HG03025 (cell line): ENCODE measurements around the gene WDR5B.

Experiments
- ATAC-seq: cut with Tn5 transposase; IDR thresholded peaks from one replicate; pipeline ENCODE4 v1.9.1; 2021; ENCODE audit warnings: mild to moderate bottlenecking, moderate library complexity; ENCODE audit not compliant: unreplicated experiment, low FRiP score

The WDR5B gene

DNA sequence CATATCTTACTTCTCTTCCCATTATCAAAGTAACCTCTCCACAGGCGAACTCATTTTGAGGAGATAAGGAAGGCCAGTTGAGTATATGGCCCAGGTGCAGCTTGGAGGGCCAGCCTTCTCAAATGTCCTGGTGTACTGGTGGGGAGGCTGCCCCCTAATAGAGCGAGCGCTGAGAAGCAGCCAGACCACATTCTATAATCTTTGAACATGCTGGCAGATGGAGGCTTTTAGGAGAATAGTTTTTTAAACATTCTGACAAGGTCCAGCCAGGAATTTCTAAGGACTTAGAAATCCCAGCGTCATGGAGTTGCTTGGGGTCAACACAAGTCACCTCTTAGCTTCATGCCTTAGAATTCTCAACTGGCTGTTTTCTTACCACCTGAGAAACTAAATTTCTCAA, 5.8 kb downstream of the WDR5B start:
- no peak for ATAC-seq

- no peak for ATAC-seq
These were observed 6.4 kb downstream of the WDR5B start for GRCh38 chr3:122409446-122409845.

DNA sequence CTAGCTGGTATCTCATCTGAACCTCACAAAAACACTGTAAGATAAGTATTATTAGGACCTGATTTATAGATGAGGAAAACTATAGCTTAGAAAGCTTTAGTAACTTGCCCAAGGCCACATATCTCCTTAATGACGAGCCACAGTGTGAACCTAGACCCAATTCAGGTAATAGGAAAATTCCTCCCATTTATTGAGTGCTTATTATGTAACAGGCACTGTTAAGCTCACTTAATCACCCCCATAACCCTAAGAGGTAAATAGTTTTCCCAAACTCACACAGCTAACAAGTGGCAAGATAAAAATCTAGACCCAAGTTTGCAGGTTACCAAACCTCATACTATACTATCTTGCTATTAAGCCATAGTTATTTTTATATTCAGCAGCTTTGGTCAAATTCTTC, 7.9 kb downstream of the WDR5B start:
- ATAC-seq, result no peak

DNA sequence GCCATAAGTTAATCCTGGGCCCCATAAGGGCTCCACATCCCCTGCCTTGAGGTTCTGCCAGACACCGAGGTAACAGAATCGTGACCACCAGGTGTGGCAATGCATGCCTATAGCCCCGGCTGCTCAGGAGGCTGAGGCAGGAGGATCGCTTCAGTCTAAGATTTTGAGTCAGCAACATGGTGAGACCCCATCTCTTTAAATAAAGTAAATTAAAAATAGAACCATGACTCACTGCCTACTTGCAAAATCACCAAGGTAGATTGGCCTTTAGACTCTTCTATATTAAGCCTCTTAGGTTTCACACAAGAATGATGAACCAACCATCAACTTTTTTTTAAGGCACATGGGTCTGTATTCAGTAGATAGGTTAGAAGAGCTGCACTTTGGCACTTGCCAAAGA, 9.7 kb downstream of the WDR5B start:
- no peak for ATAC-seq

GRCh38 chr3:122405015-122405414, 10.8 kb downstream of the WDR5B start:
- ATAC-seq, result no peak

DNA sequence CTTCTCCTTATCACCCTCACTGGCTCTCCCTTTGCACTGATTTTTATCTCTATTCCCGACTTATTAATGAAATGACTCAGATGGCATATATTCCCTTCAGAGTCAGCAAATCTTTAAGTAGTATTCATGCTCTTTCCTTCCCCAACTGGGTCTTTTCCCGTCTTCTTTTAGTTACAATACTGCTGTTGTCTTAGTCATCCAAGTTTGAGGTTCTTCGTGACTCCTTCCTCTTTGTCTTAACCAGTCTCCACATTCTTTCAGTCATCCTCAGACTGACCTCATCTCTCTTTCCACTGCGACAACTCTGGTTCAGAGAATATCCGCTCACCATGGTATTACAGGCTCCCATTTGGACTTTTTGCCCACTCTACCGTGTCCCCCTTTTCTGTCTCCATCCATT, 12.4 kb downstream of the WDR5B start:
- no peak for ATAC-seq

DNA sequence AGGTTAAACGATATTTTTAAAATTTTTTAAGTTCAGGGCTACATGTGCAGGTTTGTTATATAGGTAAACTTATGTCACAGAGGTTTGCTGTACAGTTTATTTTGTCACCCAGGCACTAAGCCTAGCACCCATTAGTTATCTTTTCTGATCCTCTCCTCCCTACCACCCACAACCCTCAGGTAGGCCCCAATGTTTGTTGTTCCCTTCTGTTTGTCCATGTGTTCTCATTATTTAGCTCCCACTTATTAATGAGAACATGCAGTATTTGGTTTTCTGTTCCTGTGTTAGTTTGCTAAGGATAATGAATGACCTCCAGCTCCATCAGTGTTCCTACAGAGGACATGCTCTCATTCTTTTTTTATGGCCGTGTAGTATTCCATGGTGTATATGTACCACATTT, 16.9 kb downstream of the WDR5B start:
- no peak for ATAC-seq

DNA sequence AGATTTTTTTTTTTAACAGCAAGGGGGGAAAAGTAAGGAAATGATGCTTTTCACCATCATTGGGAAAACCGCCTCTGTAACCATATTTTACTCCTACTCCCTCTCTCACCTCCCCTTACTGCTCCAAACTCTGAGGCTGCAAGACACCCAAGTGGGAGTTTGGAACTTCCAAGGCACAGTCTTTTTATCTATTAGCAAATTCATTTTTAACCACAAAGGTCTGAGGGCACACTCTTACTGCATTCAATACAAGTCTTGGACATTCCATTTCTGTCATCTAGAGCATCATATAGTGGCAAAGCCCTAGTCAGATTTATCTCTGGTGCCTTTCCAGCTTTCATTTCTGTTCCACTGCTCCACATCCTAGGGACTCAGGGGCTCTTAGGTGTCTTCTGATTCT, 18.7 kb downstream of the WDR5B start:
- no peak for ATAC-seq

- no peak for ATAC-seq
These were observed 19.4 kb downstream of the WDR5B start for GRCh38 chr3:122396511-122396910.

DNA sequence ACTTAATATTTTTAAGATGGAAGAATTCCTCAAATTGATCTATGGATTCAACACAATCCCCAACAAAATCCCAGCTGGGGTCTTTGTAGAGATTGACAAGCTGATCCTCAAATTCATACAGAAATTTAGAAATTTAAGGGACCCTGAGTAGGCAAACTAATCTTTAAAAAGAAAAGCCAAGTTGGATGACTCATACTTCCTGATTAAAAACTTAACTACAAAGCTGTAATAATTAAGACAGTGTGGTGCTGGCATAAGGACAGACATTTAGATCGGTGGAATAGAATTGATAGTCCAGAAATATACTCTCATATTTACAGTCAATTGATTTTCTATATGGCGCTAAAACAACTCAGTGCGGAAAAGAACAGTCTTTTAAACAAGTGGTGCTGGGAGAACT, 20.3 kb downstream of the WDR5B start:
- ATAC-seq, result no peak

DNA sequence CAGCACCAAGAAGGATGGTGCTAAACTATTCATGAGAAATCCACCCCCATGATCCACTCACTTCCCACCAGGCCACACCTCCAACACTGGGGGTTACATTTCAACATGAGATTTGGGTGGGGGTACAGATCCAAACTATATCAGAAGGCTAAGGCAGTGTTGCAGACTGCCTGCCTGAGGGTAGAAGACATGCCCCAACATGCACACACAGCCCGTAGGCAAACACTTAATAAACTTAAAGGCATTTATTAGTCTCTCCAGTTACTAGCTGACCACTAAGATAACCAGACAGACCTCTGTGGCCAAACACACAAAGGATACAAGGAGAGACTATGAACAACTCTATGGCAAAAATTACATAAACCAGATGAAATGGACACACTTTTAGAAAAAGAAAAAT, 21.7 kb downstream of the WDR5B start:
- no peak for ATAC-seq

GRCh38 chr3:122392868-122393844, 22.7 kb downstream of the WDR5B start:
- no peak for ATAC-seq

GRCh38 chr3:122391681-122392446, 24.0 kb downstream of the WDR5B start:
- no peak for ATAC-seq

GRCh38 chr3:122390665-122391064, 25.2 kb downstream of the WDR5B start:
- ATAC-seq, result no peak

- no peak for ATAC-seq
These were observed 26.0 kb downstream of the WDR5B start for GRCh38 chr3:122389892-122390291.

- no peak for ATAC-seq
These were observed 26.7 kb downstream of the WDR5B start for GRCh38 chr3:122389197-122389596.

DNA sequence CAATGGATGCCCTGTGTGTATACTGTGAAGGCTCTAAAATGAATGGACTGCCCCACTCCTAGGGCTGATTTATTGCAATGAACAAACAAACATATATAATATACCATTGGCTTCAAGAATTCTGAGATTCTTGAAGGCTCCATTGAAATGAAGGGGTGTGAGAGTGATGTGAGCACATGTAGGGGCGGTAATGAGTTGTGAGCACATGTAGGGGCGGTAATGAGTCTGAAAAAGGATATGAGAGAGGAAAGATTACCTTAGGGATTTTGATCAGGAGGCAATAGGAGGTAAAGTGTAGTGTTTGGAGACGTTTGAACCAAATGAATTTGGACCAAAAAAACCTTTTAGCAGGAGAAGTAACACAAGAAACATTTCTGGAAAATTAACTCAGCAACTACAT, 28.2 kb downstream of the WDR5B start:
- no peak for ATAC-seq

DNA sequence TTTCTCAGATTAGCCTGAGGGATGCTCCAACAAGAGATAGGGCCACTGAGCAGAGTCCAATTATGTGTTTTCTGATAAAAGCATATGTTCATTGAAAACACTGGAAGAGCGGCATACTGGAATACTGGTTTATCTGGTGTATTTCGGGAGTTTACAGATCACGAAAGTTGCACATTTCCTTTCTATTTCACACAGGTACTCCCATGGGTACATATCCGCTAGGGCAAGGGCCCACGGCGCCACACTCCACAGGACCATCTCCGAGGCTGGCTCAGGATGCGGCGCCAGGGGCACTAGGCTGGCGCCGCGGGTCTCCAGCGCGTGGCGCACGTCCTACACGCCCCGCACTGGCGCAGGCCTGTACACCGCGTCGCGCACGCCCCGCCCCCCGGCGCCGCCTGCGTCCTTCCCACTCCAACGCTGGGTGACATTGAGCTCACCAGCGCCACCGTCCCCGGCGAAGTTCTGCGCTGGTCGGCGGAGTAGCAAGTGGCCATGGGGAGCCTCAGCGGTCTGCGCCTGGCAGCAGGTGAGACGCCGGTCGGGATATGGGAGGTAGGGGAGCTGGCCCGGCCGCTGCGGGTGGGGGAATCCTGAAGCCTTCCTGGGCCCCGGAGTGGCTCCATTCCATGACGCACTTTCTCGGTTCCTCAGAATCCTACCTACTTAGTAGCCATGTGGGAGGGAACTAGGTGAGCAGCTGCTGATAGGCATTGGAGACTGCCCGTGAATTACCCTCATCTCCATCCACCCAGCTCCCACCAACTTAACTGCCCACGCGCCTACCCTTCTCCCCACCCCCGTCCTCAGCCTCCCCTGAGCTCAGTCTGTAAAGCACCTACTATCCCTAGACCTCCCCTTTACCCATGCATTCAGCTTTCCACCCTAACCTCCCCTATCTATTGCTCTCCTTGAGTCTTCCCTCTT, 31.8 kb downstream of the WDR5B start, which contains the start of gene FAM162A:
Gene FAM162A, plus strand, starts transcription at position 412 of the 927 bp plus-strand sequence. Its CDS starts 84 bp downstream, at position 496.
- peak; percentile 93 for ATAC-seq

GRCh38 chr3:122382888-122383666, 32.8 kb downstream of the WDR5B start, which contains the start of gene MIX23:
Gene MIX23 (minus strand): TSS chr3:122383231. CDS start chr3:122383224, 7 bp downstream.
- ATAC-seq, result no peak
